VCaP (cell line): ENCODE results near the gene MTF2.
"Not testable (repeated sequence)": the region's sequence is repeated elsewhere in the genome, so short reads cannot be mapped to it uniquely, and the experiment has no call there.

Experiments
- H3K27ac ChIP-seq: fragments of 450-650 bp; 2 replicates; pipeline ENCODE4 v1.5.1; 2017
- TF ChIP-seq, protein P1 (sequence below): fragments of 450-650 bp; conservative IDR thresholded peaks from 2 replicates; pipeline ENCODE4 v1.5.1; 2017; ENCODE audit warnings: mild to moderate bottlenecking, moderate library complexity

Gene MTF2

DNA sequence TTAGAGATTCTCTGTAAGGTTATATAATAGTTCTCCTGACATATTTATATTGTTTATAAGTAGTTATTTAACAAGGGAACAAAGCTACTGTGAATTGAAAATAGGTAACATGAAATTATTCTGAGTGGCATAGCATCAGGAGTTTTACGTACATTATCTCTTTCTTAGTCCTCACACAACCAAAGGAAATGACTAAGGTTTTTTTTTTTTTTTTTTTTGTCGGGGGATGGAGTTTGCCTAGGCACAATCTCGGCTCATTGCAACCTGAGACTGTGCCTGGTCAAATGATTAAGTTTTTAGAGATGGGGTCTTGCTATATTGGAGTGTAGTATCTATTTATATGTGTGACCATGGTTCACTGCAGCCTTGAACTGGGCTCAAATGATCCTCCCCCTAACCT lies 76.3 kb downstream of the MTF2 start:
- TF ChIP-seq, protein P1, sequence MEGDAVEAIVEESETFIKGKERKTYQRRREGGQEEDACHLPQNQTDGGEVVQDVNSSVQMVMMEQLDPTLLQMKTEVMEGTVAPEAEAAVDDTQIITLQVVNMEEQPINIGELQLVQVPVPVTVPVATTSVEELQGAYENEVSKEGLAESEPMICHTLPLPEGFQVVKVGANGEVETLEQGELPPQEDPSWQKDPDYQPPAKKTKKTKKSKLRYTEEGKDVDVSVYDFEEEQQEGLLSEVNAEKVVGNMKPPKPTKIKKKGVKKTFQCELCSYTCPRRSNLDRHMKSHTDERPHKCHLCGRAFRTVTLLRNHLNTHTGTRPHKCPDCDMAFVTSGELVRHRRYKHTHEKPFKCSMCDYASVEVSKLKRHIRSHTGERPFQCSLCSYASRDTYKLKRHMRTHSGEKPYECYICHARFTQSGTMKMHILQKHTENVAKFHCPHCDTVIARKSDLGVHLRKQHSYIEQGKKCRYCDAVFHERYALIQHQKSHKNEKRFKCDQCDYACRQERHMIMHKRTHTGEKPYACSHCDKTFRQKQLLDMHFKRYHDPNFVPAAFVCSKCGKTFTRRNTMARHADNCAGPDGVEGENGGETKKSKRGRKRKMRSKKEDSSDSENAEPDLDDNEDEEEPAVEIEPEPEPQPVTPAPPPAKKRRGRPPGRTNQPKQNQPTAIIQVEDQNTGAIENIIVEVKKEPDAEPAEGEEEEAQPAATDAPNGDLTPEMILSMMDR: no peak
- H3K27ac ChIP-seq: no peak overlapping the region

DNA sequence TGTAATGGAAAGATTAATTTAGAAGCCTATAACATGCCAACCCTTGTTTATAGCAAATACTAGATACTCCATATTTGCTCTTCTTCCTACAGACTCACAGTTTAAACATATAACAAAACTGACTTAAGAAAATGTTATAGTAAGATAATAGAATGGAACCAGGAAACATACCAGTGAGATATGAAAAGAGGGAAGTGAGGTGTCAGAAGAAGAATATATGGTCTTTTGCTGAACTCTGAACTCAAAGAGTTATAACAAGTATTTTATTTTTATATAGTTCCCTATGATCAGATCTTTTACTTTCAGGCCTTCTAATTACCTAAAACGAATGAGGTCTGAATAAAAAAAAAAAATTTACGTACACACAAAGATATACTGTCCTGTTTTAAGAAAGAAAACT lies 80.3 kb downstream of the MTF2 start:
- no peak overlapping the region for H3K27ac ChIP-seq
- TF ChIP-seq, protein P1: no peak

DNA sequence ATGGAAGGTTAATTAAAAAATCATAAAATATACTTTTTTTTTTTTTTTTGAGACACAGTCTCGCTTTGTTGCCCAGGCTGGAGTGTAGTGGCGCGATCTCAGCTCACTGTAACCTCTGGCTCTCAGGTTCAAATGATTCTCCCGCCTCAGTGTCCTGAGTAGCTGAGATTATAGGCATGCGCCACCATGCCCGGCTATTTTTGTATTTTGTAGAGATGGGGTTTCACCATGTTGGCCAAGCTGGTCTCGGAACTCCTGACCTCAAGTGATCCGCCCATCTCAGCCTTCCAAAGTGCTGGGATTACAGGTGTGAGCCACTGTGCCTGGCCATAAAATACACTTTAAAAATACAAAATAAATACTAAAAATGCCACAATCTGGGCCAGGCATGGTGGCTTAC lies 84.2 kb downstream of the MTF2 start:
- not testable (repeated sequence) for H3K27ac ChIP-seq

DNA sequence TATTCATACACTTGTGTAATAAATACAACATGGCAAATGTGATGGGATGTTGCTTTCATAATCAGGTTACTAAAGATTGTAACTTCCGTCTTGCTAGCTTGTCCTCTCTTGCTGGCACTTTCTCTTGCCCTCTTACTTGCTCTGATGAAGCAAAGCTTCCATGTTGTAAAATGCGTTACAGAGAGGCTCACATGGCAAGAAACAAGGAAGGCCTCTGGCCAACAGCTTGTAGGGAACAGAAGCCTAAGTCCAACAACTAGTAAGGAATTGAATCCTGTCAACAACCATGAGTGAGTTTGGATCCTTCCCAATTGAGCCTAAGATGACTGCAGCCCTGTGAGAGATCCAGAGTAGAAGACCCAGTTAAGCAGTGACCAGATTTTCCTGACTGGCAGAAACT lies 85.7 kb downstream of the MTF2 start:
- TF ChIP-seq, protein P1: no peak
- H3K27ac ChIP-seq: no peak overlapping the region

DNA sequence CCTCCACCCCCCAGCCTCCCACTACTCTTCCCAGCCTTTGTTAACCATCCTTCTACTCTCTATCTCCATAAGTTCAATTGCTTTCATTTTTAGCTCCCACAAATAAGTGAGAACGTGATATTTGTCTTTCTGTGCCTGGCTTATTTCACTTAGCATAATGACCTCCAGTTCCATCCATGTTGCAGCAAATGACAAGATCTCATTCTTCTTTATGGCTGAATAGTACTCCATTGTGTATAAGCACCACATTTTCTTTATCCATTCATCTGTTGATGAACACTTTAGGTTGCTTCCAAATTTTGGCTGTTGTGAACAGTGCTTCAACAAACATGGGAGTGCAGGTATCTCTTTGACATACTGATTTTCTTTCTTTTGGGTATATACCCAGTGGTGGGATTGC lies 86.8 kb downstream of the MTF2 start:
- not testable (repeated sequence) for H3K27ac ChIP-seq

DNA sequence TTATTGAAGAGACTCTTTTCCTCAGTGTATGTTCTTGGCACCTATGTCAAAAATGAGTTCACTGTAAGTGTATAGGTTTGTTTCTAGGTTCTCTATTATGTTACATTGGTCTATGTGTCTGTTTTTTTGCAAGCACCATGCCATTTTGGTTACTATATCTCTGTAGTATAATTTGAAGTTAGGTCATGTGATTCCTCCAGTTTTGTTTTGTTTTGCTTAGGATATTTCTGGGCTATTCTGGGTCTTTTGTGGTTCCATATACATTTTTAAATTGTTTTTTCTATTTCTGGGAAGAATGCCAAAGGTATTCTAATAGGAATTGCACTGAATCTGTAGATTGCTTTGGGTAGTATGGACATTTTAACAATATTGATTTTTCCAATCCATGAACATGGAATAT lies 87.9 kb downstream of the MTF2 start:
- no peak overlapping the region for H3K27ac ChIP-seq
- TF ChIP-seq, protein P1: no peak

DNA sequence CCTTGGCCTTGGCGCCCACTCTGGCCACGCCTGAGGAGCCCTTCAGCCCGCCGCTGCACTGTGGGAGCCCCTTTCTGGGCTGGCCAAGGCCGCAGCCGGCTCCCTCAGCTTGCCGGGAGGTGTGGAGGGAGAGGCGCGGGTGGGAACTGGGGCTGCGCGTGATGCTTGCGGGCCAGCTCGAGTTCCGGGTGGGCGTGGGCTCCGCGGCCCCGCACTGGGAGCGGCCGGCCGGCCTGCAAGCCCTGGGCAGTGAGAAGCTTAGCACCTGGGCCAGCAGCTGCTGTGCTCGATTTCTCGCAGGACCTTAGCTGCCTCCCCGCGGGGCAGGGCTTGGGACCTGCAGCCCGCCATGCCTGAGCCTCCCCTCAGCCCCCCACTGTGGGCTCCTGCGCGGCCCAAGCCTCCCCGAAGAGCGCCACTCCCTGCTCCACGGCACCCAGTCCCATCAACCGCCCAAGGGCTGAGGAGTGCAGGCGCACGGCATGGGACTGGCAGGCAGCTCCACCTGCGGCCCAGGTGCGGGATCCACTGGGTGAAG lies 91.1 kb downstream of the MTF2 start:
- H3K27ac ChIP-seq: not testable (repeated sequence)

DNA sequence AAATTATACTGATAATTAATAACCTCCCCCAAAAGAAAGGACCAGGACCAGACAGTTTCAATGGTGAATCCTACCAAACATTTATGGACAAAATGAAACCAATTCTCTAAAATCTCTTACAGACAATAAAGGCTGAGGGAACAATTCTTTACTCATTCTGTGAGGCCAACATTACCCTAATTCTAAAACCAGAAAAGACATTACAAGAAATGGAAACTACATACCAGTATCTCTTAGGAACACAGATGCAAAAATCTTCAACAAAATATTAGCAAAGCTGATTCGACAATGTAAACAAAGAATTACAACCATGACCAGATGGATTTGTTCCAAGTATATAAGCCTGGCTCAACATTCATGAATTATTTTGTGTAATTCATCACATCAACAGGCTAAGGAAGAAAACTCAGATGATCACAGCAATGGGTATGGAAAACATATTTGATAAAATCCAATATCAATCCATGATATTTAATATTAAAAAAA lies 92.5 kb downstream of the MTF2 start:
- TF ChIP-seq, protein P1: no peak
- peak overlapping the region; percentile 43 for H3K27ac ChIP-seq

DNA sequence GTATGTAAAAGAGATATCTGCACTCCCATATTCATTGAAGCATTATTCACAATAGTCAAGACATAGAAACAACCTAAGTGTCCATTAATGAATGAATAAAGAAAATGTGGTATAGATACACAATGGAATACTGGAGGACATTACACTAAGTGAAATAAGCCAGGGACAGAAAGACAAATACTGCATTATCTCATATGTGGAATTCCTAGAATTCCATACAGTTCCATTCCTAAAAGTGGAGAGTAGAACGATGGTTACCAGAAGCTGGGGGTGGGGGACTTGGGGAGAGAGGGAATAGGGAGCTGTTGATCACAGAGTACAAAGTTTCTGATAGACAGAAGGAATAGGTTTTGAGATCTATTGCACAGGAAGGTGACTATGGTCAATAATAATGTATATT lies 93.7 kb downstream of the MTF2 start:
- TF ChIP-seq, protein P1: no peak
- 0 out of 2 replicates have a peak overlapping the region, but pooled peaks have one; percentile 43 for H3K27ac ChIP-seq

DNA sequence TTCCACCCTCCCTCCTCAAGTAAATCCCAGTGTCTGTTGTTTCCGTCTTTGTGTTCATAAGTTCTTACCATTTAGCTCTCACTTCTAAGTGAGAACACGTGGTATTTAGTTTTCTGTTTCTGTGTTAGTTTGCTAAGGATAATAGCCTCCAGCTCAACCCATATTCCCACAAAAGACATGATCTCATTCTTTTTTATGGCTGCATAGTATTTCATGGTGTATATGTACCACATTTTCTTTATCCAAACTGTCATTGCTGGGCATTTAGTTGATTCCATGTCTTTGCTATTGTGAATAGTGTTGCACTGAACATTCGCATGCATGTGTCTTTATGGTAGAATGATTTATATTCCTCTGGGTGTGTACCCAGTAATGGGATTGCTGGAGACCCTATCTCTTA lies 95.6 kb downstream of the MTF2 start:
- H3K27ac ChIP-seq: not testable (repeated sequence)
